HepG2 (cell line): ENCODE results near the gene MAP2K7. TPM values are rescaled to one million over a fixed set of nuclear protein-coding genes. Genes with fewer than 3 reads are reported as not detected.
A peak's percentile ranks its signal among the peaks of the same experiment; 100 is the strongest.

Experiments used
- ATAC-seq: fragments of 200-7000 bp; cut with Tn5 transposase; 3 replicates; pipeline ENCODE4 v1.9.1; 2020; ENCODE audit warnings: mild to moderate bottlenecking, moderate library complexity
- BruUV-seq: library from RNA; stranded (reverse); fragments of 400-500 nt; replicated peaks from 2 replicates; lab custom pipeline; 2021; lab: Mats Ljungman, UMichigan
- CTCF ChIA-PET: fragments of 300-600 bp; formaldehyde crosslinking; extraction: SDS; loops from one replicate; lab custom pipeline; 2021; ENCODE audit warnings: low total read pairs, inconsistent platforms, low intra/inter-chr PET ratio; lab: Yijun Ruan, JAX
- POLR2A ChIA-PET: fragments of 350-600 bp; sonication (Branson Sonifier 250); formaldehyde crosslinking; loops from one replicate; lab custom pipeline; 2020; ENCODE audit warnings: antibody characterized with exemption, inconsistent platforms; lab: Yijun Ruan, JAX
- DNase-seq: peaks from one replicate; pipeline ENCODE4 v3.0.0-alpha.2; 2015; ENCODE audit warnings: low spot score
- FAIRE-seq: peaks from 3 replicates; lab custom pipeline; 2011; peaks lifted over from hg19 to GRCh38; lab: Jason Lieb, UNC
- H2AFZ ChIP-seq: one replicate; pipeline ENCODE4 v1.6.1; 2011; ENCODE audit warnings: low read length, inconsistent platforms
- H3K27ac ChIP-seq: fragments of 300-600 bp; 3 replicates; pipeline ENCODE4 v1.8.0; 2011; ENCODE audit warnings: mixed run types, mild to moderate bottlenecking, mixed read lengths, low read length, inconsistent platforms; ENCODE audit not compliant: insufficient read depth; ENCODE audit errors: extremely low read length
- H3K27me3 ChIP-seq, 2 experiments: fragments of 200-600 bp in 1 of 2; 2 replicates in 1 of 2; 3 replicates in 1 of 2; pipeline versions ENCODE4 v1.6.0 to v1.8.0; 2011; ENCODE audit warnings: low read length in 2 of 2, mild to moderate bottlenecking in 2 of 2, moderate library complexity in 2 of 2, inconsistent platforms in 1 of 2; ENCODE audit not compliant: insufficient read depth in 2 of 2, control insufficient read depth in 1 of 2
- H3K36me3 ChIP-seq, 2 experiments: fragments of 200-600 bp in 1 of 2; replicated peaks in 1 of 2; 2 replicates in 1 of 2; 3 replicates in 1 of 2; pipeline versions ENCODE4 v1.5.1 to v1.8.0; 2011; ENCODE audit warnings: low read length in 2 of 2, inconsistent platforms in 1 of 2; ENCODE audit not compliant: insufficient read depth in 2 of 2, control insufficient read depth in 1 of 2
- H3K4me1 ChIP-seq: 2 replicates; pipeline ENCODE4 v1.5.1; 2012; ENCODE audit warnings: low read length, inconsistent platforms; ENCODE audit not compliant: insufficient read depth
- H3K4me2 ChIP-seq: 2 replicates; pipeline ENCODE4 v1.6.0; 2011; ENCODE audit warnings: low read depth, low read length, inconsistent platforms
- H3K4me3 ChIP-seq, 3 experiments: fragments of 200-600 bp in 1 of 3; sonication (generic), shearing (Covaris generic) in 1 of 3; replicated peaks in 1 of 3; 2 replicates each; pipeline ENCODE4 v1.5.1; 2011 to 2016; ENCODE audit warnings: low read length in 3 of 3, inconsistent platforms in 2 of 3, low read depth in 2 of 3, mild to moderate bottlenecking in 2 of 3, control low read depth in 1 of 3, mixed read lengths in 1 of 3; ENCODE audit not compliant: insufficient read depth in 1 of 3
- H3K79me2 ChIP-seq: one replicate; pipeline ENCODE4 v1.6.1; 2011; ENCODE audit warnings: low read length, inconsistent platforms; ENCODE audit not compliant: insufficient read depth
- H3K9ac ChIP-seq: 2 replicates; pipeline ENCODE4 v1.6.0; 2011; ENCODE audit warnings: mild to moderate bottlenecking, low read depth, low read length, inconsistent platforms; ENCODE audit not compliant: insufficient read depth
- H3K9me3 ChIP-seq: 2 replicates; pipeline ENCODE4 v1.5.1; 2012; ENCODE audit warnings: mild to moderate bottlenecking, low read length
- H4K20me1 ChIP-seq: 2 replicates; pipeline ENCODE4 v1.6.0; 2011; ENCODE audit warnings: inconsistent platforms, mild to moderate bottlenecking, low read length, moderate library complexity; ENCODE audit not compliant: insufficient read depth
- AGO2 ChIP-seq: fragments of 200-400 bp; formaldehyde crosslinking; optimal IDR thresholded peaks from 2 replicates; pipeline ENCODE3; 2017; ENCODE audit warnings: mild to moderate bottlenecking, low read depth, low read length, moderate library complexity
- KDM2A ChIP-seq: sonication (generic); formaldehyde crosslinking; IDR thresholded peaks from 2 replicates; pipeline ENCODE4 v1.4.0; 2020; ENCODE audit warnings: low read depth, missing genetic modification reagents, borderline replicate concordance
- MLLT10 ChIP-seq: sonication (generic); formaldehyde crosslinking; IDR thresholded peaks from 2 replicates; pipeline ENCODE4 v1.4.0; 2020; ENCODE audit warnings: missing genetic modification reagents
- MLX ChIP-seq: IDR thresholded peaks from 2 replicates; pipeline ENCODE4 v1.6.1; 2016
- NBN ChIP-seq: fragments of 450-650 bp; conservative IDR thresholded peaks from 2 replicates; pipeline ENCODE4 v1.6.1; 2017
- POLR2G ChIP-seq: fragments of 200-400 bp; formaldehyde crosslinking; IDR thresholded peaks from 2 replicates; pipeline ENCODE4 v1.6.1; 2018; ENCODE audit warnings: mild to moderate bottlenecking, low read depth, low read length, moderate library complexity
- ZBTB33 ChIP-seq: sonication (generic); formaldehyde crosslinking; IDR thresholded peaks from 2 replicates; pipeline ENCODE4 v1.4.0; 2020; ENCODE audit warnings: missing genetic modification reagents
- WGBS: methylation state at CpG from one replicate; pipeline ENCODE4 v1.1.6; 2017; ENCODE audit warnings: low lambda C conversion rate; 5-methylcytosine and 5-hydroxymethylcytosine counted together
- in situ Hi-C: cut with HindIII; loops from 2 replicates; pipeline ENCODE4 v1.10.0; 2017; ENCODE audit warnings: low pct_unique_long_range_greater_than_20kb; ENCODE audit not compliant: extremely low pct_ligation_motif_present
- intact Hi-C: fragments of 100-400 bp; cut with micrococcal nuclease; formaldehyde crosslinking; loops from one replicate; pipeline ENCODE4 v1.10.0; 2022; ENCODE audit not compliant: unreplicated experiment
- polyA plus RNA-seq, 8 experiments: library from polyadenylated mRNA; depleted of rRNA in 3 of 8; stranded (reverse) in 7 of 8; unstranded in 1 of 8; fragments of >200 nt; fragmentation: Illumina TruSeq in 4 of 8; extraction: Trizol in 4 of 8; gene quantifications; 2 replicates each; pipeline versions ENCODE4 v1.2.1 to v1.2.3, GENCODE V29; 2011 to 2016; ENCODE audit warnings: low read depth in 4 of 8, missing spikeins in 1 of 8, mixed read lengths in 1 of 8; ENCODE audit not compliant: insufficient read depth in 1 of 8
- total RNA-seq, 5 experiments: library from RNA; depleted of rRNA; stranded (reverse); fragments of >200 nt; fragmentation: Illumina TruSeq; extraction: Trizol; gene quantifications; 2 replicates each; pipeline ENCODE4 v1.2.3, GENCODE V29; 2016; ENCODE audit warnings: low read depth in 1 of 5
- TF ChIP-seq, protein P1 (sequence below): sonication (generic); formaldehyde crosslinking; IDR thresholded peaks from 2 replicates; pipeline ENCODE4 v1.9.0; 2022; ENCODE audit warnings: missing genetic modification reagents, mild to moderate bottlenecking, borderline replicate concordance

MAP2K7 gene
- total and polyA plus RNA-seq, 2 of the 13 experiments (the other 11 are each of a cell fraction or from before 2014, with no cell fraction given), result 9.0 to 10.8 TPM

- TF ChIP-seq KDM2A (CRISPR knock-in tag), result peak; percentile 55; the same call in 1 of the 2 replicates
Measured at GRCh38 chr19:7926021-7926726, 22.5 kb downstream of the MAP2K7 start, which contains the start of gene CTXN1 (continued).

GRCh38 chr19:7926727-7927604 is 23.3 kb downstream of the MAP2K7 start:
- Histone ChIP-seq H3K9ac (no peak overlapping the region), H3K27me3 (no peaks in the 10 kb centered on the region), H3K4me3 (no peak overlapping the region), H4K20me1 (no peaks in the 10 kb centered on the region), H3K4me1 (no peaks in the 10 kb centered on the region), H3K4me2 (no peak overlapping the region), H3K9me3 (no peaks in the 10 kb centered on the region), H3K36me3 (peaks cover 7 to 22% of the 10 kb centered on the region in 2 experiments; a peak in 4 of 5 replicates), H3K79me2 (no peaks in the 10 kb centered on the region), H3K27ac (no peak overlapping the region), H2AFZ (no peak overlapping the region)
- ATAC-seq (no peak), DNase-seq (no peak), FAIRE-seq (no peak)
- ChIA-PET POLR2A (interaction anchor here (0.8 kb wide), 1 partner anchor 16 kb away, joined by 4 read pairs; the partner anchor contains the start of gene TIMM44), CTCF (no interaction called here)
- intact Hi-C loops, result no loop called here
- TF ChIP-seq ZBTB33 (CRISPR knock-in tag) (0 out of 2 replicates have a peak, but pooled peaks have one; percentile 26), AGO2 (peak; percentile 90), NBN (no peak), MLX (CRISPR knock-in tag) (no peak), POLR2G (0 out of 2 replicates have a peak, but pooled peaks have one; percentile 10), MLLT10 (CRISPR knock-in tag) (no peak)
- TF ChIP-seq, protein P1, sequence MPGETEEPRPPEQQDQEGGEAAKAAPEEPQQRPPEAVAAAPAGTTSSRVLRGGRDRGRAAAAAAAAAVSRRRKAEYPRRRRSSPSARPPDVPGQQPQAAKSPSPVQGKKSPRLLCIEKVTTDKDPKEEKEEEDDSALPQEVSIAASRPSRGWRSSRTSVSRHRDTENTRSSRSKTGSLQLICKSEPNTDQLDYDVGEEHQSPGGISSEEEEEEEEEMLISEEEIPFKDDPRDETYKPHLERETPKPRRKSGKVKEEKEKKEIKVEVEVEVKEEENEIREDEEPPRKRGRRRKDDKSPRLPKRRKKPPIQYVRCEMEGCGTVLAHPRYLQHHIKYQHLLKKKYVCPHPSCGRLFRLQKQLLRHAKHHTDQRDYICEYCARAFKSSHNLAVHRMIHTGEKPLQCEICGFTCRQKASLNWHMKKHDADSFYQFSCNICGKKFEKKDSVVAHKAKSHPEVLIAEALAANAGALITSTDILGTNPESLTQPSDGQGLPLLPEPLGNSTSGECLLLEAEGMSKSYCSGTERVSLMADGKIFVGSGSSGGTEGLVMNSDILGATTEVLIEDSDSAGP (CRISPR knock-in tag), result peak; percentile 28; the same call in 1 of the 2 replicates
- BruUV-seq, result no TSS peak
- WGBS, result 96% methylated on average over 15 of the region's 32 CpGs
- in situ Hi-C loops, result no loop called here
